ENCODE results near the gene MXRA8. TPM values are rescaled to one million over a fixed set of nuclear protein-coding genes. Genes with fewer than 3 reads are reported as not detected.
"Not testable (repeated sequence)": the region's sequence is repeated elsewhere in the genome, so short reads cannot be mapped to it uniquely, and the experiment has no call there.

The MXRA8 gene
- total RNA-seq, 2 experiments from 2014 or later, result 0.61 TPM; not detected in 1

GRCh38 chr1:1385339-1385738 is 27.0 kb upstream of the MXRA8 start:
- DNase-seq; H3K27me3 Mint-ChIP-seq; H3K4me1 Mint-ChIP-seq; ATAC-seq; H3K9me3 Mint-ChIP-seq (ENCODE audit: low read depth); H3K27ac Mint-ChIP-seq; H3K4me3 Mint-ChIP-seq: not testable (repeated sequence)
- peaks cover 36% of the 10 kb centered on the region for H3K36me3 Mint-ChIP-seq
- CTCF ChIA-PET, result interaction anchor here (0.6 kb wide), 1 partner anchor 10 kb away, joined by 4 read pairs; the partner anchor contains the start of gene AURKAIP1

GRCh38 chr1:1381294-1381693 is 22.9 kb upstream of the MXRA8 start:
- Mint-ChIP-seq H3K4me3 (no peak overlapping the region), H3K36me3 (peaks cover 5% of the 10 kb centered on the region), H3K4me1 (peaks cover 5% of the 10 kb centered on the region), H3K27ac (no peak overlapping the region), H3K27me3 (no peaks in the 10 kb centered on the region), H3K9me3 (ENCODE audit: low read depth) (no peaks in the 10 kb centered on the region)
- DNase-seq (no peak), ATAC-seq (no peak)
- CTCF ChIA-PET, result interaction anchor here (1.1 kb wide), 1 partner anchor 10 kb away, joined by 3 read pairs; no protein-coding TSS in a partner anchor

GRCh38 chr1:1380860-1381259 is 22.5 kb upstream of the MXRA8 start:
- Mint-ChIP-seq H3K36me3 (peaks cover 1% of the 10 kb centered on the region), H3K4me1 (peaks cover 8% of the 10 kb centered on the region), H3K9me3 (ENCODE audit: low read depth) (no peaks in the 10 kb centered on the region), H3K27me3 (no peaks in the 10 kb centered on the region), H3K27ac (no peak overlapping the region), H3K4me3 (no peak overlapping the region)
- no peak for ATAC-seq
- CTCF ChIA-PET, result no interaction called here
- DNase-seq, result no peak

- Mint-ChIP-seq H3K4me3 (no peak overlapping the region), H3K27me3 (no peaks in the 10 kb centered on the region), H3K27ac (no peak overlapping the region), H3K4me1 (peaks cover 25% of the 10 kb centered on the region), H3K36me3 (peaks cover 7% of the 10 kb centered on the region), H3K9me3 (ENCODE audit: low read depth) (no peaks in the 10 kb centered on the region)
- no peak for ATAC-seq
- CTCF ChIA-PET, result interaction anchor here (0.7 to 2.3 kb wide), 3 partner anchors 11 to 714 kb away, joined by 3 to 7 read pairs (median 4); partner anchors contain the start of gene CCNL2
- no peak for DNase-seq
Observed at GRCh38 chr1:1377540-1378205, 19.3 kb upstream of the MXRA8 start.

- CTCF ChIA-PET, result interaction anchor here (1.6 to 2.3 kb wide), 2 partner anchors 12 to 23 kb away, joined by 4 to 7 read pairs; partner anchors contain the start of gene CCNL2
- Mint-ChIP-seq H3K4me1 (peaks cover 32% of the 10 kb centered on the region), H3K9me3 (ENCODE audit: low read depth) (no peaks in the 10 kb centered on the region), H3K4me3 (peak overlapping the region; percentile 84), H3K27me3 (no peaks in the 10 kb centered on the region), H3K36me3 (peaks cover 7% of the 10 kb centered on the region), H3K27ac (peak overlapping the region; percentile 78)
- no peak for ATAC-seq
- no peak for DNase-seq
Observed at GRCh38 chr1:1376551-1377226, 18.3 kb upstream of the MXRA8 start.

GRCh38 chr1:1374929-1375662 is 16.7 kb upstream of the MXRA8 start, which contains the start of gene AURKAIP1:
Gene AURKAIP1, minus strand, starts transcription at chr1:1375207. Its CDS starts 451 bp downstream, at chr1:1374756.
- Mint-ChIP-seq H3K27ac (peak within 1 kb of the TSS; percentile 96), H3K36me3 (peaks cover 7% of the 10 kb centered on the region), H3K27me3 (no peaks in the 10 kb centered on the region), H3K4me1 (peaks cover 42% of the 10 kb centered on the region), H3K9me3 (ENCODE audit: low read depth) (no peaks in the 10 kb centered on the region), H3K4me3 (peak within 1 kb of the TSS; percentile 84)
- CTCF ChIA-PET, result interaction anchor here (0.6 to 3.5 kb wide), 17 partner anchors 10 to 524 kb away, joined by 3 to 41 read pairs (median 4); partner anchors contain the start of genes CCNL2, DVL1, MRPL20 and MXRA8
- ATAC-seq, result peak; percentile 87
- peak; percentile 99 for DNase-seq

- DNase-seq, result no peak
- no peak for ATAC-seq
- H3K4me3 Mint-ChIP-seq, result peak overlapping the region; percentile 84
- peaks cover 42% of the 10 kb centered on the region for H3K4me1 Mint-ChIP-seq
- H3K36me3 Mint-ChIP-seq, result peaks cover 7% of the 10 kb centered on the region
- CTCF ChIA-PET, result interaction anchor here (0.9 to 3.5 kb wide), 14 partner anchors 11 to 316 kb away, joined by 3 to 41 read pairs (median 4); partner anchors contain the start of genes CCNL2, DVL1 and MXRA8
- peak overlapping the region; percentile 96 for H3K27ac Mint-ChIP-seq
- H3K9me3 Mint-ChIP-seq (ENCODE audit: low read depth), result no peaks in the 10 kb centered on the region
- no peaks in the 10 kb centered on the region for H3K27me3 Mint-ChIP-seq
Observed at GRCh38 chr1:1374589-1374928, 16.2 kb upstream of the MXRA8 start.

- peaks cover 42% of the 10 kb centered on the region for H3K4me1 Mint-ChIP-seq
- DNase-seq (no peak), ATAC-seq (no peak)
- H3K27ac Mint-ChIP-seq, result peak overlapping the region; percentile 96
- peak overlapping the region; percentile 84 for H3K4me3 Mint-ChIP-seq
- CTCF ChIA-PET, result interaction anchor here (1.4 to 3.5 kb wide), 8 partner anchors 13 to 305 kb away, joined by 3 to 41 read pairs (median 5); partner anchors contain the start of genes CCNL2, DVL1 and MXRA8
- H3K36me3 Mint-ChIP-seq, result peaks cover 7% of the 10 kb centered on the region
- no peaks in the 10 kb centered on the region for H3K27me3 Mint-ChIP-seq
- H3K9me3 Mint-ChIP-seq (ENCODE audit: low read depth), result no peaks in the 10 kb centered on the region
Observed at GRCh38 chr1:1373815-1374588, 15.6 kb upstream of the MXRA8 start.

- H3K27me3 Mint-ChIP-seq, result no peaks in the 10 kb centered on the region
- H3K4me1 Mint-ChIP-seq, result peaks cover 42% of the 10 kb centered on the region
- peak overlapping the region; percentile 67 for H3K27ac Mint-ChIP-seq
- CTCF ChIA-PET, result interaction anchor here (1.0 to 5.8 kb wide), 12 partner anchors 14 to 251 kb away, joined by 3 to 42 read pairs (median 10); partner anchors contain the start of genes CCNL2, DVL1 and MXRA8
- DNase-seq (no peak), ATAC-seq (no peak)
- peak overlapping the region; percentile 84 for H3K4me3 Mint-ChIP-seq
- H3K9me3 Mint-ChIP-seq (ENCODE audit: low read depth), result no peaks in the 10 kb centered on the region
- H3K36me3 Mint-ChIP-seq, result peaks cover 7% of the 10 kb centered on the region
Observed at GRCh38 chr1:1373051-1373814, 14.9 kb upstream of the MXRA8 start.

- H3K9me3 Mint-ChIP-seq (ENCODE audit: low read depth), result no peaks in the 10 kb centered on the region
- H3K27ac Mint-ChIP-seq, result peak overlapping the region; percentile 65
- peaks cover 42% of the 10 kb centered on the region for H3K4me1 Mint-ChIP-seq
- no peaks in the 10 kb centered on the region for H3K27me3 Mint-ChIP-seq
- CTCF ChIA-PET, result interaction anchor here (0.6 to 5.8 kb wide), 33 partner anchors 9 to 537 kb away, joined by 3 to 42 read pairs (median 4); partner anchors contain the start of genes CCNL2, DVL1, MIB2 and MXRA8
- H3K36me3 Mint-ChIP-seq, result peaks cover 7% of the 10 kb centered on the region
- ATAC-seq (peak; percentile 40), DNase-seq (peak; percentile 87)
- peak overlapping the region; percentile 30 for H3K4me3 Mint-ChIP-seq
Observed at GRCh38 chr1:1371746-1372711, 13.7 kb upstream of the MXRA8 start.

GRCh38 chr1:1371364-1371745 is 13.0 kb upstream of the MXRA8 start:
- Mint-ChIP-seq H3K27ac (peak overlapping the region; percentile 50), H3K36me3 (peaks cover 7% of the 10 kb centered on the region), H3K9me3 (ENCODE audit: low read depth) (no peaks in the 10 kb centered on the region), H3K27me3 (no peaks in the 10 kb centered on the region), H3K4me1 (peaks cover 38% of the 10 kb centered on the region), H3K4me3 (peak overlapping the region; percentile 7)
- DNase-seq, result peak; percentile 87
- CTCF ChIA-PET, result interaction anchor here (0.5 to 5.8 kb wide), 27 partner anchors 8 to 537 kb away, joined by 3 to 42 read pairs (median 3); partner anchors contain the start of genes CCNL2, MIB2 and MXRA8
- ATAC-seq, result peak; percentile 24
